SW 1271 (cell line): ENCODE measurements around the gene NCKAP5L.
"Not testable (repeated sequence)": the region's sequence is repeated elsewhere in the genome, so short reads cannot be mapped to it uniquely, and the experiment has no call there.

Source experiments
- DNase-seq, 2 experiments: peaks; one replicate each; lab custom pipeline; 2025; lab: John Stamatoyannopoulos, UW

The NCKAP5L gene

GRCh38 chr12:49798248-49798647 is 30.0 kb downstream of the NCKAP5L start:
- DNase-seq = no peak

- DNase-seq = no peak
Measured at GRCh38 chr12:49797449-49797776, 30.8 kb downstream of the NCKAP5L start.

GRCh38 chr12:49796606-49797448 is 31.4 kb downstream of the NCKAP5L start:
- DNase-seq = no peak

- no peak for DNase-seq
Measured at GRCh38 chr12:49796155-49796554, 32.1 kb downstream of the NCKAP5L start.

GRCh38 chr12:49795654-49796105 is 32.5 kb downstream of the NCKAP5L start:
- no peak for DNase-seq

GRCh38 chr12:49794811-49795653 is 33.2 kb downstream of the NCKAP5L start:
- no peak for DNase-seq

- DNase-seq = no peak
Measured at GRCh38 chr12:49794021-49794420, 34.2 kb downstream of the NCKAP5L start.

- no peak for DNase-seq
Measured at GRCh38 chr12:49793620-49794019, 34.6 kb downstream of the NCKAP5L start.

- no peak for DNase-seq
Measured at GRCh38 chr12:49792976-49793580, 35.1 kb downstream of the NCKAP5L start.

GRCh38 chr12:49792181-49792970 is 35.8 kb downstream of the NCKAP5L start:
- DNase-seq = no peak

GRCh38 chr12:49791700-49792099 is 36.5 kb downstream of the NCKAP5L start:
- no peak for DNase-seq

GRCh38 chr12:49790741-49791555 is 37.3 kb downstream of the NCKAP5L start:
- no peak for DNase-seq

- no peak for DNase-seq
Measured at GRCh38 chr12:49789992-49790391, 38.2 kb downstream of the NCKAP5L start.

- DNase-seq = no peak
Measured at GRCh38 chr12:49787672-49788071, 40.5 kb downstream of the NCKAP5L start.

GRCh38 chr12:49784756-49785409 is 43.3 kb downstream of the NCKAP5L start:
- DNase-seq = no peak

- no peak for DNase-seq
Measured at GRCh38 chr12:49783917-49784676, 44.1 kb downstream of the NCKAP5L start.

- not testable (repeated sequence) for DNase-seq
Measured at GRCh38 chr12:49780914-49781313, 47.3 kb downstream of the NCKAP5L start.

- DNase-seq = no peak
Measured at GRCh38 chr12:49779581-49779980, 48.6 kb downstream of the NCKAP5L start.
